Lower leg skin (tissue), 4 donors: ENCODE data around the gene UTP14C. TPM values are rescaled to one million over a fixed set of nuclear protein-coding genes. Genes with fewer than 3 reads are reported as not detected.

Source experiments
- DNase-seq, 2 donors: peaks; one replicate each; pipeline ENCODE4 v3.0.0-alpha.2; 2019; ENCODE audit warnings: low spot score in 2 of 2
- H3K4me3 ChIP-seq: fragments of 200-600 bp; sonication (generic); 2 replicates; pipeline ENCODE4 v1.5.1; 2017; ENCODE audit warnings: mild to moderate bottlenecking, low read depth; ENCODE audit not compliant: poor library complexity, severe bottlenecking
- CTCF ChIP-seq, 3 donors: fragments of 450-650 bp; IDR thresholded peaks; one replicate each; pipeline ENCODE4 v1.5.1; 2016; ENCODE audit warnings: antibody characterized with exemption in 3 of 3, mild to moderate bottlenecking in 3 of 3, moderate library complexity in 2 of 3
- POLR2A ChIP-seq, 2 donors: fragments of 450-650 bp; IDR thresholded peaks; one replicate each; pipeline ENCODE4 v1.6.1; 2016 to 2017; ENCODE audit warnings: antibody characterized with exemption in 2 of 2, mild to moderate bottlenecking in 1 of 2, moderate library complexity in 1 of 2
- WGBS, 2 donors: methylation state at CpG; one replicate each; pipeline ENCODE4 v1.1.5; 2018; 5-methylcytosine and 5-hydroxymethylcytosine counted together
- intact Hi-C: fragments of 100-400 bp; cut with DNase I; formaldehyde crosslinking; loops from one replicate; pipeline ENCODE4 v1.15.0; 2023; ENCODE audit warnings: low total_unique reads
- total RNA-seq, 4 donors: library from RNA; depleted of rRNA; stranded (reverse); fragments of >200 nt; gene quantifications; one replicate each; pipeline ENCODE4 v1.1.0, GENCODE V29; 2016

The UTP14C gene
- total RNA-seq, 4 donors from 2014 or later, result 7.0 to 12.1 (median 9.3) TPM

GRCh38 chr13:51996641-51997040 lies 27.9 kb upstream of the UTP14C start:
- intact Hi-C loops, result loop anchor here (5.0 kb wide), 1 partner anchor 131 kb away; the partner anchor contains the start of gene NEK5
- 91 to 92% methylated on average over 4 of the region's 4 CpGs for WGBS, 2 donors
- no peak overlapping the region for H3K4me3 ChIP-seq
- DNase-seq, result no peak
- TF ChIP-seq POLR2A (IDR thresholded peaks at IDR 0.05) (no peak), CTCF (IDR thresholded peaks at IDR 0.05) (no peak)

- WGBS, 2 donors, result 95 to 100% methylated on average over 2 of the region's 2 CpGs
Measured at GRCh38 chr13:51997186-51997585, 27.3 kb upstream of the UTP14C start.

GRCh38 chr13:51997641-51998330 lies 26.7 kb upstream of the UTP14C start:
- WGBS, 2 donors, result 76 to 77% methylated on average over 8 of the region's 8 CpGs
- TF ChIP-seq POLR2A (IDR thresholded peaks at IDR 0.05) (no peak), CTCF (IDR thresholded peaks at IDR 0.05) (no peak)
- intact Hi-C loops, result loop anchor here (5.0 kb wide), 1 partner anchor 130 kb away; the partner anchor contains the start of gene NEK5
- no peak overlapping the region for H3K4me3 ChIP-seq
- no peak for DNase-seq

More at GRCh38 chr13:51997186-51997585, 27.3 kb upstream of the UTP14C start:
- DNase-seq, result no peak
- intact Hi-C loops, result loop anchor here (5.0 kb wide), 1 partner anchor 130 kb away; the partner anchor contains the start of gene NEK5
- TF ChIP-seq CTCF (IDR thresholded peaks at IDR 0.05) (no peak), POLR2A (IDR thresholded peaks at IDR 0.05) (no peak)
- no peak overlapping the region for H3K4me3 ChIP-seq

GRCh38 chr13:51998723-51999509 lies 25.6 kb upstream of the UTP14C start:
- no peak for TF ChIP-seq CTCF (IDR thresholded peaks at IDR 0.05)
- no peak for TF ChIP-seq POLR2A (IDR thresholded peaks at IDR 0.05)
- 65 to 67% methylated on average over 6 of the region's 6 CpGs for WGBS, 2 donors
- H3K4me3 ChIP-seq, result no peak overlapping the region
- DNase-seq, result no peak
- intact Hi-C loops, result loop anchor here (5.0 kb wide), 1 partner anchor 128 kb away; the partner anchor contains the start of gene NEK5

GRCh38 chr13:51999510-51999911 lies 25.0 kb upstream of the UTP14C start:
- TF ChIP-seq POLR2A (IDR thresholded peaks at IDR 0.05) (no peak), CTCF (IDR thresholded peaks at IDR 0.05) (no peak)
- no peak for DNase-seq
- H3K4me3 ChIP-seq, result no peak overlapping the region
- intact Hi-C loops, result loop anchor here (5.0 kb wide), 1 partner anchor 128 kb away; the partner anchor contains the start of gene NEK5
- WGBS, 2 donors, result 45 to 50% methylated on average over 13 of the region's 13 CpGs
